Calu3 (cell line): Measurements from ENCODE around the gene HOXD8. TPM values are rescaled to one million over a fixed set of nuclear protein-coding genes. Genes with fewer than 3 reads are reported as not detected.

Source experiments
- BruUV-seq: library from RNA; stranded (reverse); fragments of 400-500 nt; replicated peaks from 2 replicates; lab custom pipeline; 2021; lab: Mats Ljungman, UMichigan
- CTCF ChIA-PET: fragments of 300-600 bp; sonication (Branson Sonifier 250); formaldehyde crosslinking; loops from one replicate; lab custom pipeline; 2022; ENCODE audit warnings: antibody characterized with exemption; lab: Charles Lee
- DNase-seq: peaks from one replicate; pipeline ENCODE4 v3.0.0; 2022
- H3K27ac Mint-ChIP-seq: one replicate; pipeline ENCODE4 v1.8.0; 2022; ENCODE audit warnings: mixed read lengths; ENCODE audit not compliant: unreplicated experiment
- H3K27me3 Mint-ChIP-seq: one replicate; pipeline ENCODE4 v1.8.0; 2022; ENCODE audit warnings: mixed read lengths; ENCODE audit not compliant: unreplicated experiment
- H3K36me3 Mint-ChIP-seq: one replicate; pipeline ENCODE4 v1.8.0; 2022; ENCODE audit warnings: mild to moderate bottlenecking, moderate library complexity, mixed read lengths; ENCODE audit not compliant: insufficient read depth, unreplicated experiment
- H3K4me1 Mint-ChIP-seq: one replicate; pipeline ENCODE4 v1.8.0; 2022; ENCODE audit warnings: mild to moderate bottlenecking, low read depth, mixed read lengths; ENCODE audit not compliant: unreplicated experiment
- H3K4me3 Mint-ChIP-seq: one replicate; pipeline ENCODE4 v1.8.0; 2022; ENCODE audit warnings: mild to moderate bottlenecking, low read depth, moderate library complexity, mixed read lengths; ENCODE audit not compliant: unreplicated experiment
- H3K9me3 Mint-ChIP-seq: one replicate; pipeline ENCODE4 v1.8.0; 2022; ENCODE audit warnings: low read depth, mixed read lengths; ENCODE audit not compliant: unreplicated experiment
- CTCF ChIP-seq: fragments of 200-600 bp; IDR thresholded peaks from one replicate; pipeline ENCODE4 v1.8.0; 2022; ENCODE audit warnings: antibody characterized with exemption; ENCODE audit not compliant: unreplicated experiment
- intact Hi-C: fragments of 100-400 bp; cut with micrococcal nuclease; formaldehyde crosslinking; loops from one replicate; pipeline ENCODE4 v1.10.0; 2022; ENCODE audit not compliant: unreplicated experiment
- total RNA-seq: library from RNA; stranded (reverse); gene quantifications from 2 replicates; pipeline ENCODE4 v1.2.3, GENCODE V29; 2022

Gene HOXD8
- total RNA-seq, 1 experiment from 2014 or later: not detected

GRCh38 chr2:176169711-176170110 lies 40.2 kb downstream of the HOXD8 start:
- H3K36me3 Mint-ChIP-seq: no peaks in the 10 kb centered on the region
- no peaks in the 10 kb centered on the region for H3K27me3 Mint-ChIP-seq
- intact Hi-C loops: loop anchor here (10.0 kb wide), 1 partner anchor 155 kb away; no protein-coding TSS in a partner anchor
- no peak for TF ChIP-seq CTCF
- peaks cover 11% of the 10 kb centered on the region for H3K4me1 Mint-ChIP-seq
- no peak for DNase-seq
- no peak overlapping the region for H3K4me3 Mint-ChIP-seq
- no TSS peak for BruUV-seq
- CTCF ChIA-PET: no interaction called here
- H3K27ac Mint-ChIP-seq: no peak overlapping the region
- H3K9me3 Mint-ChIP-seq: no peaks in the 10 kb centered on the region

GRCh38 chr2:176170602-176171305 lies 41.2 kb downstream of the HOXD8 start:
- intact Hi-C loops: loop anchor here (10.0 kb wide), 1 partner anchor 154 kb away; no protein-coding TSS in a partner anchor
- no peak for TF ChIP-seq CTCF
- Mint-ChIP-seq H3K27ac (no peak overlapping the region), H3K36me3 (no peaks in the 10 kb centered on the region), H3K4me3 (no peak overlapping the region), H3K9me3 (no peaks in the 10 kb centered on the region), H3K27me3 (no peaks in the 10 kb centered on the region), H3K4me1 (peaks cover 11% of the 10 kb centered on the region)
- no peak for DNase-seq
- BruUV-seq: no TSS peak
- CTCF ChIA-PET: no interaction called here

- Mint-ChIP-seq H3K27ac (no peak overlapping the region), H3K4me3 (no peak overlapping the region), H3K27me3 (no peaks in the 10 kb centered on the region), H3K9me3 (no peaks in the 10 kb centered on the region), H3K36me3 (no peaks in the 10 kb centered on the region), H3K4me1 (peaks cover 11% of the 10 kb centered on the region)
- DNase-seq: no peak
- BruUV-seq: no TSS peak
- intact Hi-C loops: loop anchor here (10.0 kb wide), 1 partner anchor 153 kb away; no protein-coding TSS in a partner anchor
- TF ChIP-seq CTCF: no peak
- CTCF ChIA-PET: no interaction called here
Measured at GRCh38 chr2:176171351-176172006, 42.0 kb downstream of the HOXD8 start.

- Mint-ChIP-seq H3K9me3 (no peaks in the 10 kb centered on the region), H3K36me3 (no peaks in the 10 kb centered on the region), H3K4me3 (no peak overlapping the region), H3K27ac (no peak overlapping the region), H3K4me1 (peaks cover 11% of the 10 kb centered on the region), H3K27me3 (no peaks in the 10 kb centered on the region)
- CTCF ChIA-PET: no interaction called here
- intact Hi-C loops: loop anchor here (10.0 kb wide), 1 partner anchor 153 kb away; no protein-coding TSS in a partner anchor
- DNase-seq: no peak
- TF ChIP-seq CTCF: no peak
- BruUV-seq: no TSS peak
Measured at GRCh38 chr2:176172007-176172894, 42.7 kb downstream of the HOXD8 start.
